K562 (cell line): ENCODE measurements around the gene RAB5A. TPM values are rescaled to one million over a fixed set of nuclear protein-coding genes. Genes with fewer than 3 reads are reported as not detected.
A peak's percentile ranks its signal among the peaks of the same experiment; 100 is the strongest.

ENCODE experiments used
- CREB5 ChIP-seq: fragments of 250-450 bp; sonication (Bioruptor Pico); IDR thresholded peaks from 2 replicates; pipeline ENCODE4 v1.5.0; 2020; ENCODE audit warnings: mild to moderate bottlenecking
- ELF1 ChIP-seq: fragments of 200-800 bp; sonication (Bioruptor generic); IDR thresholded peaks from 2 replicates; pipeline ENCODE4 v1.6.1; 2016; ENCODE audit warnings: missing genetic modification characterization, missing compliant biosample characterization
- GTF2B ChIP-seq: IDR thresholded peaks from 2 replicates; pipeline ENCODE4 v1.6.1; 2011; ENCODE audit not compliant: insufficient read length; ENCODE audit errors: extremely low read depth
- HBP1 ChIP-seq: fragments of 450-650 bp; formaldehyde crosslinking; IDR thresholded peaks from 2 replicates; pipeline ENCODE4 v1.4.0; 2022; ENCODE audit warnings: missing genetic modification characterization
- KDM5B ChIP-seq: fragments of 200-600 bp; sonication (generic); IDR thresholded peaks from 2 replicates; pipeline ENCODE4 v1.6.1; 2012; ENCODE audit warnings: low read depth, mild to moderate bottlenecking, moderate library complexity, low read length, control low read depth, inconsistent platforms; ENCODE audit not compliant: insufficient replicate concordance
- NFATC3 ChIP-seq: fragments of 450-650 bp; IDR thresholded peaks from 2 replicates; pipeline ENCODE4 v1.6.1; 2017; ENCODE audit warnings: mild to moderate bottlenecking
- NFE2 ChIP-seq: IDR thresholded peaks from 2 replicates; pipeline ENCODE4 v1.6.1; 2014; ENCODE audit warnings: antibody characterized with exemption, low read depth
- PATZ1 ChIP-seq: fragments of 250-450 bp; sonication (Bioruptor Pico); IDR thresholded peaks from 2 replicates; pipeline ENCODE4 v1.5.0; 2020; ENCODE audit warnings: mild to moderate bottlenecking, borderline replicate concordance
- PKNOX1 ChIP-seq: fragments of 450-650 bp; IDR thresholded peaks from 2 replicates; pipeline ENCODE4 v1.6.1; 2016
- RAD21 ChIP-seq, 2 experiments: fragments of 250-450 bp in 1 of 2; fragments of 450-650 bp in 1 of 2; sonication (Bioruptor Pico) in 1 of 2; formaldehyde crosslinking in 1 of 2; IDR thresholded peaks in 1 of 2; conservative IDR thresholded peaks in 1 of 2; 2 replicates each; pipeline versions ENCODE4 v1.4.0 to v1.8.0; 2020 to 2022; ENCODE audit warnings: mild to moderate bottlenecking in 2 of 2, moderate library complexity in 1 of 2
- RFX1 ChIP-seq: fragments of 450-650 bp; IDR thresholded peaks from 2 replicates; pipeline ENCODE4 v1.6.1; 2016; ENCODE audit warnings: mild to moderate bottlenecking, moderate library complexity
- SP1 ChIP-seq: sonication (generic); formaldehyde crosslinking; IDR thresholded peaks from 2 replicates; pipeline ENCODE4 v1.8.1; 2022; ENCODE audit warnings: mild to moderate bottlenecking, missing genetic modification reagents
- ZFP1 ChIP-seq: fragments of 450-650 bp; formaldehyde crosslinking; IDR thresholded peaks from 2 replicates; pipeline ENCODE4 v1.4.0; 2020; ENCODE audit warnings: mild to moderate bottlenecking, mixed read lengths
- ZNF212 ChIP-seq: fragments of 450-650 bp; formaldehyde crosslinking; IDR thresholded peaks from 2 replicates; pipeline ENCODE4 v1.4.0; 2020; ENCODE audit warnings: mild to moderate bottlenecking
- ZNF282 ChIP-seq: sonication (generic); formaldehyde crosslinking; IDR thresholded peaks from 2 replicates; pipeline ENCODE4 v1.8.1; 2023; ENCODE audit warnings: missing genetic modification reagents
- ZNF75A ChIP-seq: fragments of 450-650 bp; formaldehyde crosslinking; IDR thresholded peaks from 2 replicates; pipeline ENCODE4 v1.4.0; 2020; ENCODE audit warnings: mild to moderate bottlenecking
- ZNF780A ChIP-seq: fragments of 250-450 bp; sonication (Bioruptor Pico); IDR thresholded peaks from 2 replicates; pipeline ENCODE4 v1.5.0; 2021; ENCODE audit warnings: mild to moderate bottlenecking
- polyA plus RNA-seq, 8 experiments: library from polyadenylated mRNA; depleted of rRNA in 4 of 8; stranded (reverse) in 5 of 8; unstranded in 3 of 8; fragments of >200 nt; fragmentation: Nextera tagmentation in 2 of 8; fragmentation: Illumina TruSeq in 1 of 8; extraction: Ambion mirVana in 2 of 8; extraction: Trizol in 1 of 8; gene quantifications; 2 replicates each; pipeline versions ENCODE4 v1.2.1 to v1.2.3, GENCODE V29; 2011 to 2014; ENCODE audit warnings: inconsistent platforms in 1 of 8, missing spikeins in 1 of 8
- total RNA-seq, 7 experiments: library from RNA; depleted of rRNA in 6 of 7; stranded (reverse); fragments of >200 nt in 6 of 7; fragmentation: Illumina TruSeq in 2 of 7; extraction: Trizol in 2 of 7; gene quantifications; 2 replicates each; pipeline versions ENCODE4 v1.2.1 to v1.2.3, GENCODE V29; 2011 to 2021; ENCODE audit warnings: low replicate concordance in 1 of 7
- TF ChIP-seq, protein P1 (sequence below), 2 experiments: IDR thresholded peaks in 1 of 2; conservative IDR thresholded peaks in 1 of 2; 2 replicates each; pipeline ENCODE4 v1.6.1; 2016; ENCODE audit warnings: low read depth in 2 of 2, mild to moderate bottlenecking in 1 of 2, missing compliant biosample characterization in 1 of 2, missing genetic modification characterization in 1 of 2, moderate library complexity in 1 of 2

RAB5A gene
- total and polyA plus RNA-seq, 9 of the 15 experiments (the other 6 are each of a cell fraction or from before 2014, with no cell fraction given), result 28.3 to 64.2 (median 49.0) TPM

DNA sequence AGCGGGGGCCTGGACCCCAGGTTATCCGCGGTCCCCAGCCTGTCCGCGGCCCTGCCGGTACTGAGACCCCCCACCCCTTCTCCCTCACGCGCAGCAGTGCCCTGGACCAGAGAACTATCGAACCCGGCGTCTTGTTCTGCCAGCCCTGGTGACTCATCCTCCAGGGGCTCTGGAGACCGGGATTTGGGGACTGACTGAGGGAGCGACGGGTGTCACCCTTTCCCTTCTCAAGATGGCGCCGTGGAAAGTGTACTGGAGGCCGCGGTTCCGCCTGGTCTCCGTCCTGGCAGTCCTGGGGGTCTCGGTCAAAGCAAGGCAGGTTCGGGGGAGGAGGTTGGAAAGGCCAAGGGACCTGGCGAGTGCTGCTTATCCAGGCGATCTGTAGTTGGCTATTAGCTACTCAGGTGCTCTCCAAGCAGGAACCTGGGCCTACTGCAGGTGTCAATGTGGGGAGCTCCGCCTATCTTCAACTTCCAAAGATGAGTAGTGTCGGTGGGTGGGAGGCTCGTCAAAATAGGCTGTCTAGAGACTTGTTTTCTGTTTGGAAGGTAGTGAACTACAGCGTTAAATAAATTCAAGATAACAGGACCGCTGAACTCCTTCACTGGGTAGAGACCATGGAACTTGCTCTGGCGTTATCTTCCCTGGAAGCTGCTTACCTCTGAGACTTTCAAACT, 790 bp downstream of the RAB5A start (continued):
- TF ChIP-seq SP1 (CRISPR knock-in tag) (no peak; the same call in 1 of the 2 replicates), ZNF75A (CRISPR knock-in tag) (no peak), ZFP1 (CRISPR knock-in tag) (no peak), HBP1 (no peak), PKNOX1 (peak; percentile 51; the same call in 1 of the 2 replicates), ZNF212 (CRISPR knock-in tag) (no peak), ZNF282 (CRISPR knock-in tag) (no peak), NFE2 (no peak), ELF1 (tag) (no peak), GTF2B (no peak), RFX1 (no peak), NFATC3 (no peak), PATZ1 (CRISPR knock-in tag) (no peak), RAD21 (CRISPR knock-in tag; conservative IDR thresholded peaks at IDR 0.05 in 1 of 2, IDR thresholded peaks at IDR 0.05 in 1 of 2) (peak in 1 of 2 experiments; percentile 10; a peak in 2 of 4 replicates), KDM5B (no peak), ZNF780A (no peak), CREB5 (no peak)
- TF ChIP-seq, protein P1, sequence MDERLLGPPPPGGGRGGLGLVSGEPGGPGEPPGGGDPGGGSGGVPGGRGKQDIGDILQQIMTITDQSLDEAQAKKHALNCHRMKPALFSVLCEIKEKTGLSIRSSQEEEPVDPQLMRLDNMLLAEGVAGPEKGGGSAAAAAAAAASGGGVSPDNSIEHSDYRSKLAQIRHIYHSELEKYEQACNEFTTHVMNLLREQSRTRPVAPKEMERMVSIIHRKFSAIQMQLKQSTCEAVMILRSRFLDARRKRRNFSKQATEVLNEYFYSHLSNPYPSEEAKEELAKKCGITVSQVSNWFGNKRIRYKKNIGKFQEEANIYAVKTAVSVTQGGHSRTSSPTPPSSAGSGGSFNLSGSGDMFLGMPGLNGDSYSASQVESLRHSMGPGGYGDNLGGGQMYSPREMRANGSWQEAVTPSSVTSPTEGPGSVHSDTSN (CRISPR knock-in tag; IDR thresholded peaks at IDR 0.05; ENCODE audit: low read depth), result no peak
- TF ChIP-seq, protein P1 (tag; conservative IDR thresholded peaks at IDR 0.05; ENCODE audit: low read depth), result no peak
